ENCODE results near the gene PTPRT. TPM values are rescaled to one million over a fixed set of nuclear protein-coding genes. Genes with fewer than 3 reads are reported as not detected.

The PTPRT gene
- total RNA-seq, 4 donors from 2014 or later: 0.04 TPM; not detected in 3

DNA sequence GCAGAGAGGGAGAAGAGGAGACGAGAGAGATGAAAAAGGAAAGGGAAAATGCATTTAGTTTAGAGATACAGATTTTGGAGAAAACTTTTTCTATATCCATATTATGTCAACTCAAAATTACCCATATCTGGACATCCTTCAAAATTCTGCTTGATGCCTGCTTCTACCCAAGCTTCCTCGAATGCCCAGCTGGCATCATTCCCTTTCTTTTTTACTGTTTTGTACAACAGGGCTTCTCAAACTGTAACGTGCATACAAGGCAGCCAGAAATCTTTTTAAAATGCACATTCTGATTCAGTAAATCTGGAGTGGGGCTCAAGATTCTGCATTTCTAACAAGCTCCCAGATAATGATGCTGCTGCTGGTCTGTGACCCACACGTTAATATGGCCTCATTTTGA, 1108.8 kb downstream of the PTPRT start:
- no peak for TF ChIP-seq POLR2A (IDR thresholded peaks at IDR 0.05)
- TF ChIP-seq, protein P1, sequence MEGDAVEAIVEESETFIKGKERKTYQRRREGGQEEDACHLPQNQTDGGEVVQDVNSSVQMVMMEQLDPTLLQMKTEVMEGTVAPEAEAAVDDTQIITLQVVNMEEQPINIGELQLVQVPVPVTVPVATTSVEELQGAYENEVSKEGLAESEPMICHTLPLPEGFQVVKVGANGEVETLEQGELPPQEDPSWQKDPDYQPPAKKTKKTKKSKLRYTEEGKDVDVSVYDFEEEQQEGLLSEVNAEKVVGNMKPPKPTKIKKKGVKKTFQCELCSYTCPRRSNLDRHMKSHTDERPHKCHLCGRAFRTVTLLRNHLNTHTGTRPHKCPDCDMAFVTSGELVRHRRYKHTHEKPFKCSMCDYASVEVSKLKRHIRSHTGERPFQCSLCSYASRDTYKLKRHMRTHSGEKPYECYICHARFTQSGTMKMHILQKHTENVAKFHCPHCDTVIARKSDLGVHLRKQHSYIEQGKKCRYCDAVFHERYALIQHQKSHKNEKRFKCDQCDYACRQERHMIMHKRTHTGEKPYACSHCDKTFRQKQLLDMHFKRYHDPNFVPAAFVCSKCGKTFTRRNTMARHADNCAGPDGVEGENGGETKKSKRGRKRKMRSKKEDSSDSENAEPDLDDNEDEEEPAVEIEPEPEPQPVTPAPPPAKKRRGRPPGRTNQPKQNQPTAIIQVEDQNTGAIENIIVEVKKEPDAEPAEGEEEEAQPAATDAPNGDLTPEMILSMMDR (IDR thresholded peaks at IDR 0.05): no peak
- no peak for TF ChIP-seq EP300 (IDR thresholded peaks at IDR 0.05)
- TF ChIP-seq POLR2AphosphoS5 (IDR thresholded peaks at IDR 0.05): no peak
- Histone ChIP-seq H3K9me3 (no peaks in the 10 kb centered on the region), H3K4me1 (no peaks in the 10 kb centered on the region), H3K36me3 (no peaks in the 10 kb centered on the region), H3K4me3 (no peak overlapping the region), H3K27ac (no peak overlapping the region), H3K27me3 (peaks cover 15% of the 10 kb centered on the region)
- no peak for ATAC-seq
- 68 to 72% methylated on average over 3 to 4 of the region's 4 CpGs for WGBS, 2 donors (ENCODE audit: low coverage in 1 of 2)

DNA sequence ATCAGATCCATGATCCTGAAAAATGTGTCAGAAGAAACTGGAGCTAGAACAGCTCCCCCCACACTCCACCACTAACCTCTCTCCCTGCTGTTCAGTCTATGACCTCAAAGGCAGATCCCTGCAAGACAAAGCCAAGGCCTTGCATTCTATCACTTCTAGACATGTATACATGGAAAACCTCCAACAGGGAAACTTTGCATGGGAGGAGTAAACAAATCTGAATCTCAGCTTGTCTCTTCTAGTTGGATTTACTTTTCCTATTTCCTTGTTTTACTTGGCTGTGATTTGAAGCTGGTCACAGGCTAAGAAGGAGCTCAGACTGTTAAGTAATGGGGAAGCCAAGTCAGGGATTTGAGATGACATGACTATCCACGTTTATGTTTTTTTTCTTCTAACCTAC, 1114.8 kb downstream of the PTPRT start:
- H3K9me3 ChIP-seq: no peaks in the 10 kb centered on the region
- WGBS, 2 donors (ENCODE audit: low coverage in 1 of 2): 8 to 12% methylated on average over 1 of the region's 1 CpG
- H3K36me3 ChIP-seq: no peaks in the 10 kb centered on the region
- peaks cover 0 to 5% (median 0%) of the 10 kb centered on the region in 3 donors for H3K4me1 ChIP-seq
- H3K27me3 ChIP-seq: no peaks in the 10 kb centered on the region
- TF ChIP-seq, protein P1 (IDR thresholded peaks at IDR 0.05): no peak
- TF ChIP-seq EP300 (IDR thresholded peaks at IDR 0.05) (no peak), POLR2A (IDR thresholded peaks at IDR 0.05) (no peak), POLR2AphosphoS5 (IDR thresholded peaks at IDR 0.05) (no peak)
- no peak for ATAC-seq
- H3K4me3 ChIP-seq: no peak overlapping the region
- no peak overlapping the region for H3K27ac ChIP-seq

DNA sequence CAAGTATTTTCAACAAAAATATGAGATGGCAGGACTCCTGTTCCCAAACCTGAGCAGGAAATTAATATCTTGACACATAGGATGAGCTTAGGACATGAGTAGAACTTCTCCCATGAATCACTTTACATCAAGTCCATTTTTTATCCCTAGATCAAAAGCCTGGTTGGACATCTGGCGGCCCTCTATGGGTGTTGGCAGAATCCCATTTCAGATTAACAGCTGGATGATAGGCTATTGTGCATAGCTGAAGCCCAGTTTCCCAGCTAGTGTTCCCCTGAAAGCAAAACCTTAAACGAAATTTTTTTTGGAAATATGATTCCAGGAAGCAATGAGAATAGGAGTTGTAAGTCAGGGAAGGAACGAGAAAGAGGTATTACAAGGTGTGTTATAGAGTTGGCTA, 1122.1 kb downstream of the PTPRT start:
- no peak overlapping the region for H3K27ac ChIP-seq
- no peak for ATAC-seq
- 27 to 42% methylated on average over 2 to 3 of the region's 3 CpGs for WGBS, 2 donors (ENCODE audit: low coverage in 1 of 2)

DNA sequence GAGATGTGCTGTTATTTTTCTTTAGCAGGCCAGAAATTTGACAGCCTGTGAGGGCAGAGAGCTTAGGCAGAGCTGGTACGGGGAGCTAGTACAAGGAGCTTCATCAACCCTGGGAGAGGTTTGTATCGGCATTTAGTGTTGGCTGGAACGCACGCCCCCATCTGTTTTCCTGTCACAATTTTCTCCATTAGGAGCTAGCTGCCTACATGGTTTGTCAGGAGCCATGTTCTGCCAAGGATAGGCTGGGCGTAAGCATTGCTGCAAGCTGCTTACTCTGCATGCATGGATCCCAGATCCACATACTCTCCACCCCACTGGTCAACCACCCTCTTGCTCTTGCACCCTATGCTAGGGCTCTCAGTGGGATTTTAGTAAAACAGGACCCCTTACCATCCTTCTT, 1122.5 kb downstream of the PTPRT start:
- ATAC-seq: no peak
- 57 to 67% methylated on average over 2 to 5 of the region's 5 CpGs for WGBS, 2 donors (ENCODE audit: low coverage in 1 of 2)
- Histone ChIP-seq H3K4me1 (no peaks in the 10 kb centered on the region), H3K4me3 (no peak overlapping the region), H3K27me3 (no peaks in the 10 kb centered on the region), H3K9me3 (no peaks in the 10 kb centered on the region), H3K27ac (no peak overlapping the region), H3K36me3 (no peaks in the 10 kb centered on the region)
- TF ChIP-seq, protein P1 (IDR thresholded peaks at IDR 0.05): no peak
- no peak for TF ChIP-seq EP300 (IDR thresholded peaks at IDR 0.05)
- TF ChIP-seq POLR2AphosphoS5 (IDR thresholded peaks at IDR 0.05): no peak
- TF ChIP-seq POLR2A (IDR thresholded peaks at IDR 0.05): no peak

More for the DNA sequence above, 1122.1 kb downstream of the PTPRT start:
- no peaks in the 10 kb centered on the region for H3K4me1 ChIP-seq
- no peaks in the 10 kb centered on the region for H3K9me3 ChIP-seq
- H3K36me3 ChIP-seq: no peaks in the 10 kb centered on the region
- TF ChIP-seq EP300 (IDR thresholded peaks at IDR 0.05) (no peak), POLR2AphosphoS5 (IDR thresholded peaks at IDR 0.05) (no peak), POLR2A (IDR thresholded peaks at IDR 0.05) (no peak)
- TF ChIP-seq, protein P1 (IDR thresholded peaks at IDR 0.05): no peak
- H3K27me3 ChIP-seq: no peaks in the 10 kb centered on the region
- H3K4me3 ChIP-seq: no peak overlapping the region

DNA sequence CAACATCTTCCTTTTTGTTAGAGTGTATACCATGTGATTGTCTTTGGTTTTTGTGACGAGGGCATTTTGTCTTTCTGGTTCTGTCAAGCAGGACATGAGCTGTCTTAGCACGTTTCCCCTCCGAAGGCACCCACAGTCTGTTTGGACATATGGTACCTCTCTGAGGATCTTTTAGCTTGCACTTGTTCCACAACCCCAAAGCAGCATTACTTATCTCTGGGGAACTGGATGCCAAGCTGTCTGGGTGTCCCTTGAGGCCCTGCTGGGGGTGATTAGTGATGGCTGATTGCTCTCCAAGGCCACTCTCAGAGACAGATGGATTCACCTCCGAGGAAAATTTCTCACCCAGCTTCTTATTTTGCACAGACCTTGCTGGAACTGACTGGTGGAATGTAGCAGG, 1126.6 kb downstream of the PTPRT start:
- Histone ChIP-seq H3K27ac (no peak overlapping the region), H3K27me3 (no peaks in the 10 kb centered on the region), H3K36me3 (no peaks in the 10 kb centered on the region), H3K4me3 (no peak overlapping the region), H3K4me1 (no peaks in the 10 kb centered on the region), H3K9me3 (no peaks in the 10 kb centered on the region)
- WGBS, 2 donors (ENCODE audit: low coverage in 1 of 2): 57 to 79% methylated on average over 4 of the region's 4 CpGs
- no peak for ATAC-seq
- TF ChIP-seq POLR2A (IDR thresholded peaks at IDR 0.05) (no peak), EP300 (IDR thresholded peaks at IDR 0.05) (no peak), POLR2AphosphoS5 (IDR thresholded peaks at IDR 0.05) (no peak)
- TF ChIP-seq, protein P1 (IDR thresholded peaks at IDR 0.05): no peak

Data from gastroesophageal sphincter (tissue), 4 donors.